HuH-7 (cell line): Measurements from ENCODE around the gene HNRNPK.

Experiments used
- DNase-seq: peaks from one replicate; pipeline ENCODE4 v3.0.0; 2011; ENCODE audit warnings: low spot score

HNRNPK gene

DNA sequence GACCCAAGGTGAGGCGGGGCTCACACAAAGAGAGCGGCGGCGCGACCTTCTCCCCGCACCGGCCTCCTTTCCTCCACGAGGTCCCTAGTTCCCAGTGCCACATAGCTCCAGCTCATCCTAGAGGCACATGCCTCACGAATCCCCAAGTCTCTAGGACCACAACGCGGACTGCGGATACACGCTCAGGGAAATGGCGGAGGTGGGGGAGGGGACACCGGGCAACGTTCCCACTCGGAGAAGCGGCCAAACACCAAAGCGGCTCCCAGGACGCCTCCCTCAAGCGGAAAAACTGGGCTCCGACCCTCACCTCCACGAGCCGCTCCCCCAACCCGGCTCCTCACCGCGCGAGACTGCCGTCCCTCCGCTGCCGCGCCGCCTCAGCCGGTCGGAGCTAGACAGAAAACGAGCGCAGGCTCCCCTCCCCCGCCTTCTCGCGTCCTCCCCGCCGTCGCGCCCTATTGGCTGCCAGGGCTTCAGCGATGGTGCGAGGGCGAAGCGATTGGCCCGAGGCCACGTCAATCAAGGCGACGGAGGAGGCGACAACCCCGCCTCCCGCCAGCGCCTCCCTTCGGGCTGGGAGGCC, at the start of gene HNRNPK:
Gene HNRNPK, minus strand, starts transcription at position 404 of the 583 bp plus-strand sequence. CDS start 1,963 bp downstream, outside the sequence.
- peak; percentile 99 for DNase-seq

DNA sequence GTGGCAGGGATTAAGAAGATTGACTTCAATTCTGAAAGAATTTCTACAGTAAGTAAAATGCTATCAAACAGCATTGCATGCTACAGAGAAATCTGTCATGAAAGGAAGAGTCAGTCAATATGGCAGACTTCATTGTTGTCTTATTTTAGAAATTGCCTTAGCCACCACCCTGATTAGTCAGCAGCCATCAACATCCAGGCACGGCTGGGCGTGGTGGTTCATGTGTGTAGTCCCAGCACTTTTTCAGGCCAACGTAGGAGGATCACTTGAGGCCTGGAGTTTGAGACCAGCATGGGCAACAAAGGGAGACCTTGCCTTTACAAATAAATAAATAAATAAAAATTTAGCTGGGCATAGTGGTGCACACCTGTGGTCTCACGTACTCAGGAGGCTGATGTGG, 47.2 kb upstream of the HNRNPK start:
- DNase-seq = no peak

DNA sequence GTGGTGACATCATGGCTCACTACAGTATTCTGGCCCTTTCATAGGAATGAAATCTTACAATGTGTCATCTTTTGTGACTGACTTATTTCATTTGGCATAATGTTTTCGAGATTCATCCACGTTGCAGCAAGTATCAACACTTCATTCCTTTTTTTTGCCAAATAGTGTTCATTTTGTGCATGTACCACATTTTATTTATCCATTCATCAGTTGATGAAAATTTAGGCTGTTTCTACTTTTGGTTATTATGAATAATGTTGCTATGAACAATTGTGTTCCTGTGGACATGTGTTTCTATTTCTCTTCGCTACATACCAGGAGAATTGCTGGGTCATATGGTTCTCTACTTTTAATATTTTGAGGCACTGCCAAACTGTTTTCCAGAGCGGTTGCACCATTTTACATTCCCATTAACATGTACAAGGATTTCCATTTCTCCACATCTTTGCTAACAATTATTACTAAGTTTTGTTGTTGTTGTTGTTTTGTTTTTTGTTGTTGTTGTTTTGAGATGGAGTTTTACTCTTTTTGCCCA, 44.1 kb upstream of the HNRNPK start:
- DNase-seq = no peak

DNA sequence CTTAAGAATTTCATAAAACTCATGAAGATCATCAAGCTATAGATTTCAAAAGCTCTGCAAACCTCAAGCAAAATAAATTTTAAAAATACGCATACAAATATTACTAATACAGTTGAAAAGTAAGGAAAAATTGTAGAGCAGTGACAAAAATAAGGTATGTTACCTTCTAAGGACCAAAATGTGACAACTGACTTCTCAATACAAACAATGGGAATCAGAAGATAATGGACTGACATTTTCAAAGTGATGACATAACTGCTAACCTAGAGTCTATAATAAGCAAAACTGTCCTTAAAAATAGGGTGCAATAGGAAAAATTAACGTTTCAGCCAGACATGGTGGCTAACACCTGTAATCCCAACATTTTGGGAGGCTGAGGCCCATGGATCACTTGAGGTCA, 27.6 kb upstream of the HNRNPK start:
- DNase-seq = no peak

DNA sequence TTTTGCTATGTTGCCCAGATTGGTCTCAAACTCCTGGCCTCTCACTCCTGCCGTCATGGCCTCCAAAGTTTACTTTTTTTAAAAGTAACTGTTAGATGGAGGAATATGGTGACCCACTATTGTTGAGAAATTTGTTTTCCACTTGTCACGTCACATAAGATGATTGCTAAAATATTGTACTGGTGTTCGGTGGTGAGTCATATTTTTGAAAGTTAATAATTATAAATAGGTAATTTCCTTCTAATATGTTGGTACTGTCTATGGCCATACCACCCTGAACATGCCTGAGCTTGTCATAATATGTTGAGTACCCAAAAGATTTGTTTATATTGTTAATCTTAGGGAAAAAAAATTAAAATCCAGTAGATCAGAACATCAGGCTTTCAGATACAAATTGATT, 23.2 kb upstream of the HNRNPK start:
- no peak for DNase-seq

DNA sequence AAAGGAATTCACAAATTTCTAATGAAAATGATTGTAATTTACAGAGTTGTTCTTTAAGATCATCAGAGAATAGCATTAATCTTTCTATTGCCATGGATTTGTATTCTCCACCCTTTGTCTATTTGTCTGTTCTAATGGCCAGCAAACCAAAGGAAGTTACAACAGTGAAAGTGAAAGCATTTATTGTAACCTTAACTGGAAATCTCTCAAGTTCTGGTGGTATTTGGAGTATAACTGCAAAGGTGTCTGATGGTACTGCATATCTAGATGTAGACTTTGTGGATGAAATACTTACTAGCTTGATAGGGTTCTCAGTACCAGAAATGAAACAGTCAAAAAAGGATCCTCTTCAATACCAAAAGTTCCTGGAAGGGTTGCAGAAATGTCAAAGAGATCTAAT, 22.3 kb upstream of the HNRNPK start:
- no peak for DNase-seq

DNA sequence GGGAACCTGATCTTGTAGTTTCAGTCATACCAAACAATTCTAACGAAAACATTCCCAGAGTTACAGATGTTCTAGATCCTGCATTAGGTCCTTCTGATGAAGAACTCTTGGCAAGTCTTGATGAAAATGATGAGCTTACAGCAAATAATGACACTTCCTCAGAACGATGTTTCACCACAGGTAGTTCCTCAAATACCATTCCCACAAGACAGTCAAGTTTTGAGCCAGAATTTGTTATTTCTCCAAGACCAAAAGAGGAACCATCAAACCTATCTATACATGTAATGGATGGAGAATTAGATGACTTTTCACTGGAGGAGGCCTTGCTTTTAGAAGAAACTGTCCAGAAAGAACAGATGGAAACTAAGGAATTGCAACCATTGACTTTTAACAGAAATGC, 21.6 kb upstream of the HNRNPK start:
- DNase-seq = no peak

DNA sequence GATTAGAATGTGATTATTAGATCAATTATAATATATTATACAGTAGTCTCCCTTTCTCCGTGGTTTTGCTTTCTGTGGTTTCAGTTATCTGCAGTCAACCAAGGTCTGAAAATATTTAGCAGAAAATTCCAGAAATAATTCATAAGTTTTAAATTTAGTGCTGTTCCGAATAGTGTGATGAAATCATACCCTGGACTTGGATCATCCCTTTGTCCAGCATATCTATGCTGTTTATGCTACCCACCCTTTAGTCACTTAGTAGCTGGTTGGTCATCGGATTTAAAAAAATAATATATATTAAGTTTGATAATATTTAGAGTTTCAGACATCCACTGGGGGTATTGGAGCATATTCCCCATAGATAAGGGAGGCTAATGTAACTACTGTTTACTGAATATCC, 20.2 kb upstream of the HNRNPK start:
- DNase-seq = no peak

DNA sequence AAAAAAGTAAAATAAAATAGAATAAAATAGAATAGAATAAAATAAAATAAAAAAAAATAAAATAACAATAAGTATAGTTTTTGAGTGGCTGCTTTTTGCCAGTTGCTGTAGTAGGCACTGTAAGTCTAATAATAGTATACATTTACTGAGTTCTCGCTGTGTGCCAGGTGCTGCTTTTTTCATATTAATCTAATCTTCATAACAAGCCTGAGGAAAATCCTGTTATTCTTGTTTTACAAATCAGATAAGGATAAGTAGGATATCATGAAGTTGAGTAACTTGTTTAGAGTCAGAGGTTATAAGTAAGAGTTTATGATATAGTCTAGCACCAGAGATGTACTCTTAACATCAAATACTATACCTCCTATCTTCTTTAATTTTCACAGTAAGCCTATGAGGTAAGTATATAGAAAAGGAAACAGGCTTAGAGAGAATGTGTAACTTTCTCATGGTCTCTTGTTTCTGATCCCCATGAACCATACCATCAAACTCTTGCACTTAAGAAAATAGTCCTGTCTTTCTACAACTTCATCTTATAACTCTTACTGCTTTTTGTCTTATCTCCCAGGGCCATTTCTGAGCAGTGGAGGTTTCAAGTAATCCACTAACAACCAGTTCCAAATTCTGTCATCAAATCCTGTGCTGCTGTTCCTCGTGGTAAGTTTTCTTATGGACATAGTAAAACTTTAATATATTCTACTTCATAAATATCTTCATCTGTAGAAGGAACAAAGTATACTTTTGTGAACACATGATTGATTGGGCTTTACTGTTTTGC, 19.3 kb upstream of the HNRNPK start:
- no peak for DNase-seq

DNA sequence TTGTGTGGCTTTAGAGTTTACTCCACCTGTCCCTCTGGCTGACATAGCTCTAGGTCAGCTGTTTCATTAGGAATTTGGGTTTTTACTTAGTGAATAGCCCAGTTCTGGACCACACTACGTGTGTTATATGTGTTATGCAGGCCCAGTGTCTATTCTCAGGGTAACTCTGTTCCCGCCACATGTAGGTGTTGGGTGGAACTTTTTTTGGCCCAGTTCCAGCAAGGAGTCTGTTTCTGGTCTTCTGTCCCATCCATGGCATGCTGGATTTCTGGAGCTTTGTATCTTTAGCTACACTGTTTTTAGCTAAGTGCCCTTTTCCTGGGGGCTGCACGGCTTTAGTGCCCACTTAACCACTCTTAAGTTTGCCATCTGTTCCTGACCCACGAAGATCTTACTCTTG, 16.1 kb upstream of the HNRNPK start:
- DNase-seq = no peak

DNA sequence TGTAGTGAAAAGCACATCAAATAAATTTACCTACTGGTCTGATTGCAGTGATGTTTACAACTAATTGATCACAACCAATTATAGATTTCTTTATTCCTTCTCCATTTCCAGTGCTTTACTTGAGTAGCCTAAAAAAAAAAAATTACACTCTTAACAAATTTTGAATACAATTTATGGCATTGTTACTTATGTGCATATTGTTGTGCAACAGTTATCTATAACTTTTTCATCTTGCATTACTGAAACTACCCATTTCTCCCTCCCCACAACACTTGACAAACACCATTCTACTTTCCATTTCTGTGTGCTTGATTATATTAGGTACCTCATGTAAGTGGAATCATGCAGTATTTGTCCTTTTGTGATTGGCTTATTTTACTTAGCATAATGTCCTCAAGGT, 12.9 kb upstream of the HNRNPK start:
- no peak for DNase-seq

DNA sequence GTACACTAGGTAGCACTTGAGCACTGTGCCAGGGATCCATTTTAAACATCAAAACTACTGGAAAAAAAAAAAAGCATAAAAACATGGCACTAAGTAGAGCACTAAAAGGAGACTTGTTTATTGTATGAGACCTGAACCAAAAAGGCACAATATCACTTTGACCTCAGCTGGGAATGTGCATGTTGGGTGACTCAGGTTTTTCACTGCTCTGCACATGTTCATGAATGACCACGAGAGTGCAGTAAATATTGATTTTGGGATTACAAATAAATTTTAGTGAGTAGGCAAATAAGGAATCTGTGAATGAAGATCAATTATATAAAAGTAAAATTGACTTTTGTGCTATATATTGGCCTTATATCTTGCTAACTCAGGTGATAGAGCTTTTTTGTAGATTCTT, 12.4 kb upstream of the HNRNPK start:
- peak; percentile 12 for DNase-seq

DNA sequence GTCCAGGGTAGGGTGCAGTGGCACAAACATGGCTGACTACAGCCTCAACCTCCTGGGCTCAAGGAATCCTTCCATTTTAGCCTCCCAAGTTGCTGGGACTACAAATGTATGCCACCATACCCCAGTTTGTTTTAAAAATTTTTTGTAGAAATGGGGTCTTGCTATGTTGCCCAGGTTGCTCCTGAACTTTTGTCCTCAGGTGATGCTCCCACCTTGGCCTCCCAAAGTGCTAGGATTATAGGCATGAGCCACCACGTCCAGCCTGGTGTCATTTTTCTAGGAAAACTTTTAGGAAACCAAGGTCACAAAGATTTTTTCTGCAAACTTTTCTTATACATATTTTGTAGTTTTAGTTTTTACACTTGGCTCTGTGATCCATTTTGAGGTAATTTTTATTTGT, 11.3 kb upstream of the HNRNPK start:
- no peak for DNase-seq

DNA sequence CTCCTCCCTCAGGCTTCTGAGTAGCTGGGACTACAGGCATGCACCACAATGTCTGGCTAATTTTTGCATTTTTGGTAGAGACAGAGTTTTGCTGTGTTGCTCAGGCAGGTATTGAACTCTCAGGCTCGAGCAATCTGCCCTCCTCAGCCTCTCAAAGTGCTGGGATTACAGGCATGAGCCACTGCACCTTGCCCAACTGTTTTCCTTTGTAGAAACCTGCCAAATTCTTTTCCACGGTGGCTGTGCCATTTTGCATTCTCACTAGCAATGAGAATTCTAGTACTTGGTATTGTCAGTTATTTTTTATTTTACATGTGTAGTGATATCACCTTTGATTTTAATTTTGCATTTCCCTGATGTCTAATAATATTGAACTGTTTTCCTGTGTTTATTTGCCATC, 8.4 kb upstream of the HNRNPK start:
- DNase-seq = no peak

DNA sequence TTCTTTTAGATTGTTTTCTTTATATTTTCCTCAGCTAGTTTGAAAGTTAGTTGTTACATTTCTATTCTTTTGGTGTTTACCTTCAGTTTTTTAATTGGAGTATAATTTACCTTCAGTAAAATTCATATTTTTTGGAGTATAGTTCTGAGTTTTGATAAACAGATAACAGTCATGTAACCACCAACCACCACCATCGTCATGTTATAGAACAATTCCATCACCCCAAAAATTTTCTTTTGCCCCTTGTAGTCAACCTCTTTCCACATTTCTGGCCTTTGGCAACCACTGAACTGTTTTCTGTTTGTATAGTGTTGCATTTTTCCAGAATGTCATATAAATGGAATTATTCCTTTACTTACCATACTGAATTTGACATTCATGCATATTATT, 7.4 kb upstream of the HNRNPK start:
- DNase-seq = no peak

DNA sequence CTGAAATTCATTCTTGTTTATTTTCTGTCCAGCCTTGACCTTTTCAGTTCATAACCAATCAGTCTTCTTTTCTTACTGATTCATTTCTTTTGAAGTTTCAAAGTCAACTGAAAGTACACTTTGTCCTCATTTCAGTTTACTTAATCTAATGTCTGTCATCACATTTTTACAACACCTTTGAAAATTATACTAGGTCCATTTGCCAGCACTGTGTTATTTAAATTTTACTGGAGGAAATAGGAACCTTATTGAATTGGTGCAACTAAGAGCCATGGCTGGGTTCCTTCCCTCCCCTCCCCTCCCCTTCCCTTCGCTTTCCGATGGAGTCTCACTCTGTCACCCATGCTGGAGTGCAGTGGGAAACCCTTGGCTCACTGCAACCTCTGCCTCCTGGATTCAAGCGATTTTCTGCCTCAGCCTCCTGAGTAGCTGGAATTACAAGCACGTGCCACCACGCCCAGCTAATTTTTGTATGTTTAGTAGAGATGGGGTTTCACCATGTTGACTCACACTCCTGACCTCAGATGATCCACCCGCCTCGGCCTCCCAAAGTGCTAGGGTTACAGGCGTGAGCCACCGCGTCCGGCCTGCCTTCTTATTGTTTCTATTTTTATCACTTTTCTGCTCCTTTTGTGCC, 6.9 kb upstream of the HNRNPK start:
- DNase-seq = peak; percentile 36

DNA sequence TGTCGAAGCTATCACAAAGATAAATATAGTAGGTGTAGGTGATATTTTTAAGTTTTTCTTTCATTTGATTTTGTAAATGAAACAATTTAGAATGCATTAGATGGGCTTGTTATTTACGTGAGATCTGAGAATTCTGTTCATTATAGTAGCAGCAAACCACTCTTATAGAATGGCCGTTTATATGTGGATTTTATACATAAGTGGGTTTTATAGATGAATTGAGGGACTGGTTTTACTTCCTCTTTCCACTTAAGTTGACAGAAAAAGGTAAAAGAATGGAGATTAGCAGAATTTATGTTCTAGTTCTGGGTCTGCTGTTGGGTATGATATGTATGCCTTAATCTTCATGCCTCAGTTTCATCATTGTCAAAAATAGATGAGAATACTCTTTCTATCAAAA, 6.2 kb upstream of the HNRNPK start:
- no peak for DNase-seq

DNA sequence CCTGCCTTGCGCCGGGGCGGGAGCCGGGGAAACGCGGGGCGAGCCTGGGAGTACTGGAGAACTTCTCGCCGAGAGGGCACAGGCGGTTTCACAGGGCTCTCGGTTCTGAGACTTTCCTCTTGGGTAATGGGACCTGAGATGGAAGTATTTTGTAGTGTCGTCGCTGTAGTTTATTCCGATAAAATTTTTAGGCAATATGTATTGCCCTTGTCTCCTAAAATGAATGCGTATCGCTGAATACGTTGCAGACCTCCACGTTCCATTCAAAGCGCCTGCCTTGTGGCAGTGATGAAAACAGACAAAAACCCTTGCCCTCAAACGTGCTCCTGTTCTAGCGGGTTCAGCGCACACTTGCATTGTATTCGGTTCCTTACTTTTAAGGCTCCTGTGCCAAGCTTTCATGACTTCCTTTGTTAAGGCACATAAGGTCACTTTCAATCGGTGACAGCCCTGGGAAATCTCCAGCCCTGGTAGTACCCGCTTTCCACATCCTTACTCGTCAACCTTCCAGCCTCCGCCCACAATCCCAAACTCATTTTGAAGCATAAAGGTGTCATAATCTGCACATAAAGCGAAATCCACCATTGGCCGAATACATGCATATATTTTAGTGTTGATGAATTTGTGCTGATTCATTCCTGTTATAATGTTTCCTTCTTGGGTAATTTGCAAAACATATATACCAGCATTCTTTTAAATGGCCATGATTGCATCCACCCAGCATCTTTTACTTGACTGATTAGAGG, 1.3 kb upstream of the HNRNPK start:
- peak; percentile 43 for DNase-seq

DNA sequence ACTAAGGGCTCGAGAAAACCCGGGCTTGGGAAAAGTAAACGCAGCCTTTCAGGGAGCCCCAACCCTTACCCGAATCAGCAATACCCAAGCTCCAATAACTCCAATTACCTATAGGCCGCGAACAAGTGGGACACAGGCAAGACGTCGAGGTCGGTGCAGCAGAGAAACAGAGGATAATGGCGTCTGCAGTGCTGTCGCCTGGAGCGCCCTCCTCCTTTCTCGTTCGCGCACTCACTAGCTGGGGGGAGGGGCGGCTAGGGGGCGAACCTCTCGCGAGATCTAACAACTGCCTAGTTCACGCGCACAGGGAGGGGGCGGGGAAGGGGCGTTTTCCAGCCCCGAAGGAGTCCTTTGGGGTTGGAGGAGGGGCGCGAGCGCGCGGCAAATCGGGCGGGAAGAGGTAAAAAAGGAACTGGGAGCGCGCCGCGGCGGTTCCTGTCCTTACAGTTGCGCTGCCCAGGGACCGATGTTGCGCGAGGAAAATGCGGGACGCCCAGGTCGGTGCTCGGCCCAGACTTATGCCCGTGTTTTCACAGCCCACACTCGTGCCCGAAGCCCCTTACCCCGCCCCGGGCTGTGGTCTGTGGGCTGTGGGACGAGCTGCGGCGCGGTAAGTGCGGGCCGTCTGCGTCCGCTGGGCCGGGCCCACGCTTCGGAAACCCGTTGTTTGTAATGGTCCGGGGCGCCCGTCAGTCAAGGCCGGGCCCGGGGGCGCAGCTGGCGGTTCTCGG, 545 bp upstream of the HNRNPK start, which contains the start of gene RMI1:
Gene RMI1, plus strand, starts transcription at position 411 of the 731 bp plus-strand sequence. CDS start 20,182 bp downstream, outside the sequence.
- DNase-seq = peak; percentile 87

DNA sequence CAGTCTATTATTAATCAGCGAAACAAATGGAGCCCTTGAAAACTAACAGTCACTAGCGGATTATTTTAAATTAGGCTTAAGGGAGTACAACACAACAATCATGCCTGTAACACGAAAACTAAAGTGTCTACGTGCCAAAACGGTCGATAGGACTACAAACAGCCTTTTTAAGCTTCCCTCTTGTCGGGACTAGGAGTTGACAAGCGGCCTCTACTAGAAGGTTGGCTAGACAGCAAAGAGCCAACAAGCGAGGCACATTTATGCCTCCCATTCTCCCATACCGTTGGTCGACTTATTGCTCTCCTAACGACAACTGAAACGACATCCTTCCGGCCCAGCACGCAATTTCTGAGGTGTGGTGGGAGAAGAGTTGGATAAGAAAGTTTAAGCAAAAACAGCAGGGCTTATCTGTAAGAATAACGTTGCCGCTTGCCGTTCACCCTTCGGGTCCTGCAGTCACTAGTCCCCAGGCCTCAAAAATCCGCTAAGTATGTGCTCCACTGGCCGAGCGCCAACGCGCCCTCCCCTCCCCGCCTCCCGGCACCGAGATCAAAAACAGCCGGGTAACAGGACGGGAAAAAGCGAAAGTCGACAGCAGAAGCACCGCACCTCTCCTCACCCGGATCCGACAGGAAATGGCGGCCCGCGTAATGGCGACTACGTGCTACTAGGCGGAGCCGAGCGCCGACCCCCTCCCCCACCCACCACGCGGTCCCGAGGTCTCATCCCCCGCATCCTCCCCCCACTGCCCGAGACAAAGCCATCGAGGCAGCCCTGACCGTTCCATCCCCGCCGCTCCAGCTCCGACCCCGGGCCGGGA, 813 bp downstream of the HNRNPK start:
- DNase-seq = peak; percentile 67

DNA sequence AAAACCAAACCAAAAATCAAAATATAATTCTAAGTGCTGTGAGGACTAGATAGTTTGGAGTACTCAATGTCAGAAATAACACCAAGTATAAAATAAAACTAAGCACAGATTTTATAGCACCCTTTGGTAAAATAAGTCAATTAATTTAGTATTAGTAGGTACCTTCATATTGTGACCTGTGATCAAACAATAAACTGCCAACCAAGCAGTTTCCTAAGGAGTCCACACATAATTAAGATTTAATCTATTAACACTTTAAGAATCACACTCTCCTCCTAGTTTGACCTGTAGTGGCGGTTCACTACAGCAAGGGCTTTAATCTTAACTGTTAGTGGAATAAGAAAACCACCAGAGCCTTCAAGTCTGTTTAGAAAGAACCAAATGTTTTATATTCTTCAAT, 2.8 kb downstream of the HNRNPK start:
- DNase-seq = no peak
